H4 (cell line): ENCODE results near the gene DGAT2. TPM values are rescaled to one million over a fixed set of nuclear protein-coding genes. Genes with fewer than 3 reads are reported as not detected.
"Not testable (repeated sequence)": the region's sequence is repeated elsewhere in the genome, so short reads cannot be mapped to it uniquely, and the experiment has no call there.

Source experiments
- DNase-seq: peaks from one replicate; pipeline ENCODE4 v3.0.0-alpha.2; 2015; ENCODE audit warnings: low spot score
- total RNA-seq: library from RNA; depleted of rRNA; stranded (reverse); fragments of >200 nt; shearing (Covaris generic); gene quantifications from 2 replicates; pipeline ENCODE4 v1.2.3, GENCODE V29; 2014; rRNA removed

DGAT2 gene
- 8.1 and 11.3 TPM in 2 replicates for total RNA-seq

GRCh38 chr11:75768112-75768908 lies at the start of gene DGAT2:
Gene DGAT2, plus strand, starts transcription at chr11:75768778. Its CDS starts 214 bp downstream, at chr11:75768992.
- peak; percentile 48 for DNase-seq

- no peak for DNase-seq
These were observed 49.0 kb upstream of the DGAT2 start for GRCh38 chr11:75719340-75720239.

- DNase-seq, result no peak
These were observed 47.9 kb upstream of the DGAT2 start for GRCh38 chr11:75720639-75721038.

GRCh38 chr11:75721852-75722668 lies 46.5 kb upstream of the DGAT2 start:
- no peak for DNase-seq

GRCh38 chr11:75722669-75723042 lies 45.9 kb upstream of the DGAT2 start:
- DNase-seq, result no peak

GRCh38 chr11:75725547-75726320 lies 42.8 kb upstream of the DGAT2 start:
- no peak for DNase-seq

GRCh38 chr11:75728992-75729391 lies 39.6 kb upstream of the DGAT2 start:
- no peak for DNase-seq

GRCh38 chr11:75731095-75731494 lies 37.5 kb upstream of the DGAT2 start:
- no peak for DNase-seq

GRCh38 chr11:75733071-75733430 lies 35.5 kb upstream of the DGAT2 start:
- DNase-seq, result no peak

GRCh38 chr11:75733431-75734107 lies 35.0 kb upstream of the DGAT2 start:
- DNase-seq, result no peak

GRCh38 chr11:75734491-75735180 lies 33.9 kb upstream of the DGAT2 start:
- no peak for DNase-seq

GRCh38 chr11:75735181-75735845 lies 33.3 kb upstream of the DGAT2 start:
- no peak for DNase-seq

GRCh38 chr11:75737314-75737713 lies 31.3 kb upstream of the DGAT2 start:
- DNase-seq, result no peak

- no peak for DNase-seq
These were observed 27.9 kb upstream of the DGAT2 start for GRCh38 chr11:75740681-75741080.

- not testable (repeated sequence) for DNase-seq
These were observed 25.4 kb upstream of the DGAT2 start for GRCh38 chr11:75743159-75743558.

- DNase-seq, result no peak
These were observed 24.6 kb upstream of the DGAT2 start for GRCh38 chr11:75743711-75744563.

GRCh38 chr11:75745807-75746206 lies 22.8 kb upstream of the DGAT2 start:
- DNase-seq, result no peak

- not testable (repeated sequence) for DNase-seq
These were observed 19.8 kb upstream of the DGAT2 start for GRCh38 chr11:75748729-75749273.
